Osteocyte (in vitro differentiated cells): Measurements from ENCODE around the gene RHOF. TPM values are rescaled to one million over a fixed set of nuclear protein-coding genes. Genes with fewer than 3 reads are reported as not detected.

ENCODE experiments used
- DNase-seq: peaks from one replicate; pipeline ENCODE4 v3.0.0; 2021; ENCODE audit warnings: mixed read lengths; ENCODE audit not compliant: unreplicated experiment; ENCODE audit errors: extremely low spot score
- H3K27ac Mint-ChIP-seq: one replicate; pipeline ENCODE4 v1.8.0; 2021; ENCODE audit warnings: mild to moderate bottlenecking, mixed read lengths; ENCODE audit not compliant: unreplicated experiment
- H3K27me3 Mint-ChIP-seq: one replicate; pipeline ENCODE4 v1.8.0; 2021; ENCODE audit warnings: mixed read lengths; ENCODE audit not compliant: unreplicated experiment
- H3K36me3 Mint-ChIP-seq: one replicate; pipeline ENCODE4 v1.8.0; 2021; ENCODE audit warnings: mixed read lengths; ENCODE audit not compliant: unreplicated experiment
- H3K4me1 Mint-ChIP-seq: one replicate; pipeline ENCODE4 v1.8.0; 2021; ENCODE audit warnings: mixed read lengths; ENCODE audit not compliant: unreplicated experiment
- H3K4me3 Mint-ChIP-seq: one replicate; pipeline ENCODE4 v1.8.0; 2021; ENCODE audit warnings: mild to moderate bottlenecking, moderate library complexity, mixed read lengths; ENCODE audit not compliant: unreplicated experiment
- H3K9me3 Mint-ChIP-seq: one replicate; pipeline ENCODE4 v1.8.0; 2021; ENCODE audit warnings: mixed read lengths; ENCODE audit not compliant: unreplicated experiment
- total RNA-seq: library from RNA; stranded (reverse); gene quantifications from 2 replicates; pipeline ENCODE4 v1.2.1, GENCODE V29; 2021
- TF ChIP-seq, protein P1 (sequence below): fragments of 200-600 bp; sonication (generic); IDR thresholded peaks from 2 replicates; pipeline ENCODE4 v1.5.0; 2021; ENCODE audit warnings: antibody characterized with exemption, mild to moderate bottlenecking, moderate library complexity

Gene RHOF
- total RNA-seq, 1 donor from 2014 or later, result 11.3 TPM

DNA sequence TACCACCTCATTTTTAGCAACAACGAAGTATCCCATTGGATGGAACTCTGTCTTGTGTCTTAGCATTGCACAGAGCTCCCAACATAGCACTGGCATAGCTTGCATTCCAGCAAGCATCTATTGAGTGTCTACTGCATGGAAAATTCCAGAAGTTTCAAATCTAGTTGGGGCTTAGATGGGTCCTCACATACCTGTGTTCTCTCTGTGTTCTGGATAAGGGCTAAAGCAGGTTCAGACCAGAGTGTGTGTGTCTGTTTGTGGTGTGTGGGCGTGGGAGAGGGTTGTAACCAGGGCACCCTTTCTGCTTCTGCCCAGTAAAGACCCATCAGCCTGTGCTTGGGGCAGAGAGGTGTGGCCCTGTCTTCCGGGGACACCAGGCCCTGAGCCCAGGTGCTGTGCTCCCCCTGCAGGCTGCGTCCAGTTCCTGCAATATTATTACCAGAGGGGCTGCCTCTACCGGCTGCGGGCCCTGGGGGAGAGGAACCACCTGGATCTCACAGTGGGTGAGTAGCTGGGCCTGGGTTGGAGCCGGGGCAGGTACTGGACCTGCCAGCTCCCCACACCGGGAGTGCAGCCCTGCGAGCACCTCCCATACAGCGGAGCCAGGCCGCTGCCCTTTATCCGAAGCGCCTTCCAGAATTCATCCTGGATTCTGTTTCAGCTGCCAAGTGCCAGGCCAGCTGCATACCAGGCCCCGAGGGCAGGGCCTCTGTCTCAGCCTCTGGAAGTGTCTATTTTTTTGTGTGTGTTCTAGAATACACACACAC lies 20.3 kb downstream of the RHOF start:
- peak overlapping the region; percentile 52 for H3K27ac Mint-ChIP-seq
- no peaks in the 10 kb centered on the region for H3K36me3 Mint-ChIP-seq
- H3K27me3 Mint-ChIP-seq, result no peaks in the 10 kb centered on the region
- no peak overlapping the region for H3K4me3 Mint-ChIP-seq
- DNase-seq, result no peak
- H3K4me1 Mint-ChIP-seq, result peaks cover 12% of the 10 kb centered on the region
- TF ChIP-seq, protein P1, sequence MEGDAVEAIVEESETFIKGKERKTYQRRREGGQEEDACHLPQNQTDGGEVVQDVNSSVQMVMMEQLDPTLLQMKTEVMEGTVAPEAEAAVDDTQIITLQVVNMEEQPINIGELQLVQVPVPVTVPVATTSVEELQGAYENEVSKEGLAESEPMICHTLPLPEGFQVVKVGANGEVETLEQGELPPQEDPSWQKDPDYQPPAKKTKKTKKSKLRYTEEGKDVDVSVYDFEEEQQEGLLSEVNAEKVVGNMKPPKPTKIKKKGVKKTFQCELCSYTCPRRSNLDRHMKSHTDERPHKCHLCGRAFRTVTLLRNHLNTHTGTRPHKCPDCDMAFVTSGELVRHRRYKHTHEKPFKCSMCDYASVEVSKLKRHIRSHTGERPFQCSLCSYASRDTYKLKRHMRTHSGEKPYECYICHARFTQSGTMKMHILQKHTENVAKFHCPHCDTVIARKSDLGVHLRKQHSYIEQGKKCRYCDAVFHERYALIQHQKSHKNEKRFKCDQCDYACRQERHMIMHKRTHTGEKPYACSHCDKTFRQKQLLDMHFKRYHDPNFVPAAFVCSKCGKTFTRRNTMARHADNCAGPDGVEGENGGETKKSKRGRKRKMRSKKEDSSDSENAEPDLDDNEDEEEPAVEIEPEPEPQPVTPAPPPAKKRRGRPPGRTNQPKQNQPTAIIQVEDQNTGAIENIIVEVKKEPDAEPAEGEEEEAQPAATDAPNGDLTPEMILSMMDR, result peak; percentile 78
- H3K9me3 Mint-ChIP-seq, result no peaks in the 10 kb centered on the region

DNA sequence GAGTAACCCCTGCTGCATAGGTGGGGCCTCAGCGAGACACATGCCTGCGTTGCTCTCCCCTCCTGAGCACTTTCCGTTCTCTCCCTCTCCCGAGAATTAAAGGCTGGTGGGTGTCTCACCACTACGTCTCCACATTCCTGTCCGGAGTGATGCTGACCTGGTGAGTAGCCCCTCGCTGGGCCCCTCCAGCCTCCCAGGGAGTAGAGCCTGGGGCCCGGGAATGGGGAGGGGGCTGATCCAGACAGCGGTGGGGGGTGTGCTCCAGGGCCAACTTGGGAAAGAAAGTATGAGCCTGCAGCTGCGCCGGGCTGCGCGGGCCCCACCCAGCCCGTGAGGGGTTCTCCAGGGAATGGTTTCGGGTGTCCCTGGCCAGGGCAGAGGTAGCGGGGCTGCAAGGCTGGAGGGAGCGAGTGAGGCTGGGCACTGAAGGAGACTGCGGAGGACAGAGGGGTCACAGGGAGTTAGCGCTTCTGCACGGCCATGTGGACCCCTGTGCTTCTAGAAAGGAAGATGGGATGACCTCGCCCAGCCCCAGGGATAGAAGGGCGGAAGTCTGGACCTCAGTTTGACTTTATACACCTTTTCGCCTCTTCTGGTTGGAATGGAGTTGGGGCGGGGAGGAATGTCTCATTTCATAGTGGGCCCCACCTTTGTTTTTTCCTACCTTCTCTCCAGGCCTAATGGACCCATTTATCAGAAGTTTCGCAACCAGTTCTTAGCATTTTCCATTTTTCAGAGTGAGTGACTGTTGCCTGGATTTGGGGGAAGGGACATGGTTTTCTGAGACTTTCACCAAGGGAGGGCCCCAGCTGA lies 22.5 kb downstream of the RHOF start:
- no peak overlapping the region for H3K27ac Mint-ChIP-seq
- H3K4me1 Mint-ChIP-seq, result peaks cover 25% of the 10 kb centered on the region

DNA sequence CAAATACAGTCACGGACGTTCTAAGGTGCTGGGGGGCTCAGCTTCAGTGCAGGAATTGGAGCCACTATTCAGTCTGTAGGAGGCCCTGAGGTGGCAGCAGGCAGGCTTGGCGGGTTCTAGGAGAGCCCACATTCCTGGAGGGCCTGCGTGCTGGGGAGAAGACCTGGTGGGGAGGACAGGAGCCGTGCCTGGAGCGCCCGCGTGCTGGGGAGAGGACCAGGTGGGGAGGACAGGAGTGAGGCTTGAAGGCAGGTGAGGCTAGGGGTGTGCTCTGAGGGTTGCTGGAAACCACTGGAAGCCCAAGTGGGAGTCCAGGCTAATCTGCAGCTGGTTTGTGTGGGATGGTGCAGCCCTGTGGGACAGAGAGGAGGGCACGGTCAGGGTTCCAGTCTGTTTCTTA lies 23.1 kb downstream of the RHOF start:
- TF ChIP-seq, protein P1, result no peak
- peaks cover 30% of the 10 kb centered on the region for H3K4me1 Mint-ChIP-seq
- no peak for DNase-seq
- no peaks in the 10 kb centered on the region for H3K27me3 Mint-ChIP-seq
- H3K4me3 Mint-ChIP-seq, result no peak overlapping the region
- H3K36me3 Mint-ChIP-seq, result no peaks in the 10 kb centered on the region
- H3K9me3 Mint-ChIP-seq, result no peaks in the 10 kb centered on the region
- H3K27ac Mint-ChIP-seq, result no peak overlapping the region

More for the DNA sequence above, 22.5 kb downstream of the RHOF start:
- Mint-ChIP-seq H3K9me3 (no peaks in the 10 kb centered on the region), H3K4me3 (no peak overlapping the region), H3K36me3 (no peaks in the 10 kb centered on the region), H3K27me3 (no peaks in the 10 kb centered on the region)
- no peak for DNase-seq
- TF ChIP-seq, protein P1, result no peak

DNA sequence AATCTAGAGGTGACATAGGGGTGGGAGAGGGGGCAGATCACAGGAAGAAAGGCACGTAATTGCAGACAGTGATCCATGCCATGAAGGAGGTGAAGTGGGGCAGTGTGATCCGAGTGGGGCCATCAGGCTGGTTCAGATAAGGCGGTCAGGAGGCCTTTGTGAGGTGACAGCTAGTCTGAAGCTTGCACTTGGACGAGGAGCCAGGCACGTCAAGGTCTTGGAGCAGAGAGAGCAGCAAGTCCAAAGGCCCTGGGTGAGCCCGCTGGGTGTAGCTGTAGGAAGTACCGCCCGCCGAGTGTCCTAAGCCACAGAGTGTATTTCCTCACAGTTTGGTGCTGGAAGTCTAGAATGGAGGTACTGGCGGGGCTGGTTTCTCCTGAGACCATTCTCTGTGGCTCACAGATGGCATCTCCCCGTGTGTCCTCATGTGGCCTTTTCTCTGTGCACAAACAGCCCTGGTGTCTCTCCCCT lies 23.6 kb downstream of the RHOF start:
- H3K4me1 Mint-ChIP-seq, result peaks cover 32% of the 10 kb centered on the region
- no peak overlapping the region for H3K4me3 Mint-ChIP-seq
- no peak overlapping the region for H3K27ac Mint-ChIP-seq
- H3K27me3 Mint-ChIP-seq, result no peaks in the 10 kb centered on the region
- H3K36me3 Mint-ChIP-seq, result no peaks in the 10 kb centered on the region
- no peaks in the 10 kb centered on the region for H3K9me3 Mint-ChIP-seq
- DNase-seq, result no peak
- TF ChIP-seq, protein P1, result no peak

DNA sequence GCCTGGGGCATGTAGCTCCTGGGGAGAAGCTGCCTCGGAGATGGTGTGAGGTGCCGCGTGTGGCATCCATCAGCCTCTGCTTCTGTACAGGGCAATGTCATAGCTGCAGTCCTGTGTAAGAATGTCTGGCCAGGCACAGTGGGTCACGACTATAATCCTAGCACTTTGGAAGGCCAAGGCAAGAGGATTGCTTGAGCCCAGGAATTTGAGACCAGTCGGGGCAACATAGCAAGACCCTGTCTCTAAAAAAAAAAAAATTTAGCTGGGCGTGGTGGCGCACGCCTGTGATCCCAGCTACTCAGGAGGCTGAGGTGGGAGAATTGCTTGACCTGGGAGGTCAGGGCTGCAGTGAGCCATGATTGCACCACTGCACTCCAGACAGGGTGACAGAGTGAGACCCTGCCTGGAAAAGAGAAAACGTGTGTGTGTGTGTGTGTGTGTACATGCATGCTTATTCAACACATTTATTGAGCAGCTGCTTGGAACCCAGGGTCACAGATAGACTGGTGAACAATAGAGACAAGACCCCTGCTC lies 24.1 kb downstream of the RHOF start:
- H3K27me3 Mint-ChIP-seq, result no peaks in the 10 kb centered on the region
- DNase-seq, result no peak
- TF ChIP-seq, protein P1, result no peak
- no peak overlapping the region for H3K27ac Mint-ChIP-seq
- H3K4me1 Mint-ChIP-seq, result peaks cover 32% of the 10 kb centered on the region
- H3K36me3 Mint-ChIP-seq, result no peaks in the 10 kb centered on the region
- no peaks in the 10 kb centered on the region for H3K9me3 Mint-ChIP-seq
- no peak overlapping the region for H3K4me3 Mint-ChIP-seq
